Fibroblast of skin of right quadriceps (primary cell): ENCODE results near the gene CHRM1.

Experiments
- DNase-seq: peaks from one replicate; pipeline ENCODE4 v3.0.0-alpha.2; 2013

CHRM1 gene

GRCh38 chr11:62897311-62897710, 23.9 kb downstream of the CHRM1 start:
- DNase-seq: no peak

DNA sequence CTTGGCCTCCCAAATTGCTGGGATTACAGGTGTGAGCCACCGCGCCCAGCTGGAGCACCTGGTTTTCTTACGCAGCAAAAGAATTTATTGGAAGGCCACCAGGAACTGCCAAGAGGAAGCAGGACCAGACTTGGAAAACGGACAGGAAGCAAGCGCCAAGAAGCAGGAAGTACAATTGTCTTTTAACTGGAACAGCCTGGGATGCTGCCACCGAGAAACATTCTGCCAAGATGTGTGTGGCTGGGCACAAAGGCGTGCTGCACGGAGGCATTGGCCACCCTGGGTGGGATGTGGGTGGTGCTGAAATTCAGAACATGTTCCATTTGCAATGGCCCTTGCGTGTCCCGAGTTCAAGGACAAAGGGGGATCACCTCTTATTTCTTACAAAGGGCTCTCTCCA, 25.1 kb downstream of the CHRM1 start:
- no peak for DNase-seq

DNA sequence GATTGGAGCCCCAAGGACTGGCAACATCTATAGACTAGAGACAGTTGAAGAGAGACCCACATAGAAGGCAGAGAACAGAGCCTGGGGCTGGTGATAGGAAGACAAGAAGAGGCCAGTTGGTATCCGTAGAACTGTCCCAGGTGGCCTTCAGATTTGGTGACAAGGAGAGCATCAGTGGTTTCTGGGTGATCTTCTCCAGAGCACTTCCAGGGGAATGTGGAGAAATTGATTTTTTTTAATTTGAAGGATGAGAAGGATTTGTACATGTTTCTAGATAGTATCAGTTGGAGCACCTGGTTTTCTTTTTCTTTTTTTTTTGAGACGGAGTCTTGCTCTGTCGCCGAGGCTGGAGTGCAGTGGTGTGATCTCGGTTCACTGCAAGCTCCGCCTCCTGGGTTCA, 25.7 kb downstream of the CHRM1 start:
- DNase-seq: no peak

GRCh38 chr11:62892077-62892922, 28.9 kb downstream of the CHRM1 start:
- DNase-seq: no peak

DNA sequence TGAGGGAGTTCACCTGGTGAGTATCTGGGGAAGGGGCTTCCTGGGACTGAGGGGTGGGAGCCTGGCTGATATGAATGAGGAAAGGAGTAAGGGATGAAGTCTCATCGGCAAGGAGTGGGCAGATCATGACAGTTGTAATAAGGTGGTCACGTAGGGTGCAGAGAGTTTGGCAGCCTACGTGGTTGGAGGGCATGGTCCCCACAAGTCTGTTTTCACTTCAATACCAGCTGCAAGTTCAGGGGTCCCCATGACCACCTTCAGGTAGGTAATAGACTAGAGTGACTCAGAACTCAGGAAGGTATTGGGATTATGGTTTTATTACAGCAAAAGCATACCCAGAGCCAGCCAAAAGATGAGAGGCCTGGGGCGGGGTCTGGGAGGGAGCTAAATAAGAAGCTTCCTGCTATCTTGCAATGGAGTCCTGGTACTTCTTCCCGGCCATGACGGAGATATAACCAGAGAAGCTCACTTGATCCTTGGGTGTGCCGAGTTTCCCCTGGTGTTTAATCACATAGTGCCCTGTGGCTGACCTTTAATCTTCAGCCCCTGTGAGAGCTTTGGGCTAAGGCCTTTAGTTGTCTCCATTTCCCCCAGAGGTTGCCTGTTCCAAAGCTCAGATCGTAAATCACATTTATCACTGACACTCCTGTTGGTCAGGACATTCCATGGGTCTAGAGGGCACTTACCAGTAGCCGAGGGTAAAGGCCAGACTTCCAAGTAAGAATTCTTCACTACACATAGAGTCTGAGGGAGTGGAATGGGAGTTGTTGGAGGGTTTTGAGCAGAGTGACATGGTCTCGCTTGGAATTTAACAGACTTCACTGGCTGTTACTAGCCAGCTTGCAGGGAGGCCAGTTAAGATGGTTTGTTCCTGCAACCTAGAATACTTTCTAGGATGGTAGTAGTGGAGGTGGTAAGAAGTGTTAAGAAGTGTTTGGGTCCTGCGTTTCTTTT, 31.4 kb downstream of the CHRM1 start:
- DNase-seq: peak; percentile 44

DNA sequence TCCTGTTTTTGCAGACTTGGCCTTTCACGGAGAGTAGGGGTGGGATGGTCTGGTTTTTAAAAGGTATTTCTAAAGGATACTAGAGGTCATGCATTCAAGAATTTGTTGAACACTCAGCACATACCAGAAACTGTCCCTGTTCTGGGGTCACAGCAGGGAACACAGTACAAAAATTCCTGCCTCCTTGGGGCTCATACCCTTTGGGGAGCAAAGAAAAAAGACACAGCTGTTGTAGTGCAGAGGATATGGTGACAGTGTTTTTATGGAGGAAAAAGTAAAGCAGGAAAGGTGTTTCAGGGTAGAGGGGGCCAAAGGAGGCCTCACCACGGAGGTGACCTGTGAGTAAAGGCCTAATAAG, 32.1 kb downstream of the CHRM1 start:
- no peak for DNase-seq

- DNase-seq: no peak
Observed at GRCh38 chr11:62888406-62888805, 32.8 kb downstream of the CHRM1 start.

- no peak for DNase-seq
Observed at GRCh38 chr11:62885137-62885750, 35.9 kb downstream of the CHRM1 start.

DNA sequence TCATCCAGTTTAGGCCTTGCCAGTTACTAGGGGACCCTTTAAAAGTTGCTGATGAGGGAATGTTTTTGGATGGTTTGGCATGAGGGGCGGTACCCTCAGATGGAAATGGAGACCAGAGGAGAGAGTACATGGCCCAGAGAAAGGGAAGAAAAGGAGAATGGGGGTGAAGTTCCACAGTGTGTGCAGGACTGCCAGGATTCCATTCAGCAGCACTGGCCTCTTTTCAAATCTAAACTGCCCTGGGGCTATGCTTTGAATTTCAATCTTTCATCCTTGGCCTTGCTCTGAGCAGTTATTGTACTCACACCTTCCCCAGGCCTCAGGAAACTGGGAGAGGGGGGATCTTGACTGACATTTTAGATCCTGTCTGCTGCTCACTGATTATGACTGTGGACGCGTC, 37.5 kb downstream of the CHRM1 start:
- DNase-seq: no peak

DNA sequence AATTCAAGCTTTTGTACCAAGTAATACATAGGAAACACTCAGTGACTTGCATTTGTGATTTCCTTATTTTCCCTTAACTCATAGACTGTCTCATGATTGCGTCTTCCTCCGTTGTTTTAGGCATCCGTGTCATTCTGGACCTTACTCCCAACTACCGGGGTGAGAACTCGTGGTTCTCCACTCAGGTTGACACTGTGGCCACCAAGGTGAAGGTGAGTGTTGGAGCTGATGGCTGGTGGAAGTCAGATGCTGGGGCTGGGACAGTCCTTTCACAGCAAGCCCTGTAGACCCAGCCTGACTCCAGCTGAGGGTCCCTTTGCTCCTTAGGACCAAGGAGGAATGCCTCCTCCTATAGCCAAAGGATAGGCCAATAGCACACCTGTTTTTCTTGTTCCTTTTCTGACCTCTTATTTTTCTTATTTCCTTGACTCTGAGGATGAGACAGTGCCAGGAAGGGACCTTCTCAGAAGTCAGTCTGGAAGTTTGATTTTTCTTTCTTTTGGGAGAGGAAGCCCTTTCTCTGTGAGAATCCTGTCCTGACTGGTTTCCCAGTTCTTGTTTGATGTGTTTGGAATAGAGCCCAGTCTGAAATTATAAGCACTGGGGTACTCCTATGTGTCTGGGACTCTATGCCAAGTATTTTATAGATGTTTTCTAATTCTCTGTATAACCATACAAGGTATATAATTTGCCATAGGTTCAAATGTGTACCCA, 38.2 kb downstream of the CHRM1 start:
- no peak for DNase-seq

DNA sequence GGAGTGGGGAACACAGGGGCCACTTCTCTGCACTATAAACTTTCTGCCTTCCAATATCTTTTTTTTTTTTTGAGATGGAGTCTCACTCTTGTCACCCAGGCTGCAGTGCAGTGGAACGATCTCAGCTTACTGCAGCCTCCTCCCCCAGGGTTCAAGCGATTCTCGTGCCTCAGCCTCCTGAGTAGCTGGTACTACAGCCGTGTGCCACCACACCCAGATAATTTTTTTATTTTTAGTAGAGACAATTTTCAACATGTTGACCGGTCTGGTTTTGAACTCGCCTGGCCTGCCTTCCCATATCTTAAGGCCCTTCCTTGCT, 38.8 kb downstream of the CHRM1 start:
- DNase-seq: no peak

DNA sequence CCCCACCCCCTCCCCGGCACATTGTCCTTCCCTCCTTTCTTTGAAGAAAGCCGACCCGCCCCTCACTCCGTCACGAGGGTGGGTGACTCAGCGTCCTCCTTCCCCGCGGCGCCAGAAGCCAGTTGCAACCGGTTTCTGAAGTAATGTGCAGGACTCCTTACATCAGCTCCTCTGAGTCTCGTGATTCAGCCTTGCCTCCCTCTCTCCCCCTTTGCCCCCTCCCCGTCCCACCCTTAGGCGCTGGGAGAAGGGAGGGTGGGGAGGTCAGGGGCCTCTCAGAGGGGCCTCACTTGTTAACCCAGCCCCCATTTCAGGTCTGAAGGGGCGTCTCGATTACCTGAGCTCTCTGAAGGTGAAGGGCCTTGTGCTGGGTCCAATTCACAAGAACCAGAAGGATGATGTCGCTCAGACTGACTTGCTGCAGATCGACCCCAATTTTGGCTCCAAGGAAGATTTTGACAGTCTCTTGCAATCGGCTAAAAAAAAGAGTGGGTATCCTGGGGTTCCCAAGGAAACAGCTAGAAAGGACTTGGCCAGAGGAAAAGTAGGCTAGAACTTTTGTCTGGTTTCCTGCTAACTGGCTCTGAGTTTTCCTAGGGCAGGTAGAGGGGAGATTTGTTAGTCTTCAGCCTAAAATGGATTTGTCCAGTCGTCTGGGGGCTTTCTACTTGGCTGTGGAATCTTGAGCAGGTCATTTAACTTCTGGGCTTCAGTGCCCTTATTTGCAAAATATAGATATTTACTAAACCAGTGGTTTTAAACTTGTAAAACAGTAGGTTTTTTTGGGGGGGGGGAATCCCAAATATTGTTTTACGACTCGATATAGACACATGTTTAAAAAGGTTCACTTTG, 39.4 kb downstream of the CHRM1 start:
- peak; percentile 99 for DNase-seq

GRCh38 chr11:62880803-62881578, 40.2 kb downstream of the CHRM1 start, which contains the start of gene SLC3A2:
SLC3A2 (plus strand) TSS chr11:62880896; CDS start chr11:62881024, 128 bp downstream.
- DNase-seq: peak; percentile 87

DNA sequence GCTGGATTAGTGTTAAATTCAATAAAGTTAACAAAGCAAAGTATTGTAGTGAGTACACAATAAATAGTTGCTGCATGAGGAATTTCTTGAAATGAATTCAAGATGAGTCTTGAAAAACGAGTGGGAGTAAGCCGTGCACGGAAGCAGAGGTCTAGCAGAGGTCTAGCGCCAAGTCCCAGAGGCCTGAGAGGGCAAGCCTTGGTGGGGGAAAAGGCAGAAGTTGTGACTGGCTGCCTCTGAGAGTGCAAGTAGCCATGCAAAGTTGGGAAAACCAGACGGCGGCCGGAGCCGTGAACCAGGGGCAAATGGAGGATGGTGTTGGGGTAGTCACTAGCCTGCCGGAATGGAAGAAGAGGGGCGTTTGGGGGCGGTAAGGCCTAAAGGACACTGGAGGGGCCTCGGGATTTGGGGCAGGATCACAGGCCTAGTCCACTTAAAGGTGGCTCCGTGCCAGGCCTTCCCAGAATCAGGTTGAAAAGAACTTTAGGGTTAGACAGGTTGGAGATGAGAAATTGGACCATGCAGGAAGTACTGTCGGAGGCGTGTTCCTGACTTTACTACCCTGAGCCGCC, 40.8 kb downstream of the CHRM1 start:
- DNase-seq: peak; percentile 74

- DNase-seq: no peak
Observed at GRCh38 chr11:62879235-62879978, 41.8 kb downstream of the CHRM1 start.

DNA sequence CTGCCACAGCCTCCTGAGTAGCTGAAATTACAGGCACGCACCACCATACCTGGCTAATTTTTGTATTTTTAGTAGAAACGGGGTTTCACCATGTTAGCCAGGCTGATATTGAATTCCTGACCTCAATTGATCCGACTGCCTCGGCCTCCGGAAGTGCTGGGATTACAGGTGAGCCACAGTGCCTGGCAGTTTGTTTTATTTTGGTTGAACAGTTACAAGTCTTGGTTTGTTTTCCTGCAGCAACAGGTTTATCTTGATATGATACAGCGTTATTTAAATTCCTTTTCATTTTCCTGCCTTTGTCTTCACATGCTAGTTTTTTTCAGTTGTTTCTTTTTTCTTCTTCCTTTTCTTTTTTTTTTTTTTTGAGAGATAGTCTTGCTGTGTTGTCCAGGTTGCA, 44.5 kb downstream of the CHRM1 start:
- DNase-seq: no peak

GRCh38 chr11:62875698-62876478, 45.3 kb downstream of the CHRM1 start:
- no peak for DNase-seq

DNA sequence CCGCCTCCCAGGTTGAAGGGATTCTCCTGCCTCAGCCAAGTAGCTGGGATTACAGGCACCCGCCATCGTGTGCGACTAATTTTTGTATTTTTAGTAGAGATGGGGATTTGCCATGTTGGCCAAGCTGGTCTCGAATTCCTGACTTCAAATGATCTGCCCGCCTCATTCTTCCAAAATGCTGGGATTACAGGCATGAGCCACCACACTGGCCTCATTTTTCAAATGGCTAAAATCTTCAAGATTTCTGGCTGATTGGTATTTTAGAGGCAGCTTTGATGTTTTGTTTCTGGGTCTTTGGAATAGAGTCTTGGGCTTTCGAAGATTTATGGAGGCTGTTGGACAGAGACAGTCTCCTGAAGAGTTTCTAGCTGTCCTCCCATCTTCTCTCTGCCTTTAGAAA, 46.3 kb downstream of the CHRM1 start:
- DNase-seq: no peak

DNA sequence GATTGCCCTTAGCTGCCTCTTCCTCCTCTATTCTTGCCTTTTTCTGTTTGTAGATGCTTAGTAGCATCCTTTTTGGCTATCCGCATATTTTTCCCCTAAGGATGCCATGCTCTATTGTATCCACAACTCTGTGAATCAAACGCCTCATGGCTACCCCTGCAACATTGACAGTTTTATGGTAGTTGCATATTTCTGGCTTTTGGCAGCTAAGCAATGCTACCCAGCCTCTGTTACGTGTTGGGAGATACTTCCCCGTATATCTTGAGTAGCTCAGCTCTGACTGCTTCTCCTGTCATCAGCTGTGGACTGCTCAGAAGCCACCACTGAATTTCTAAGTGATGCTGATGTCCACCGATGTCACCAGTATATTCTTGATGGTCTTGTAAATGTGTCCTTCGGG, 55.5 kb downstream of the CHRM1 start:
- peak; percentile 62 for DNase-seq
